Measurements from ENCODE around the gene RPUSD4.
A peak's percentile ranks its signal among the peaks of the same experiment; 100 is the strongest.

RPUSD4 gene

GRCh38 chr11:126246636-126247035 is 35.2 kb upstream of the RPUSD4 start:
- no peak overlapping the region for H3K4me3 ChIP-seq (ENCODE audit: low read length)
- no peak for DNase-seq (ENCODE audit: low read depth)
- no peak for TF ChIP-seq CTCF (IDR thresholded peaks at IDR 0.05; ENCODE audit: insufficient read depth, low read depth, low read length, missing control alignments)

- no peak for TF ChIP-seq CTCF (IDR thresholded peaks at IDR 0.05; ENCODE audit: insufficient read depth, low read depth, low read length, missing control alignments)
- H3K4me3 ChIP-seq (ENCODE audit: low read length) = no peak overlapping the region
- peak; percentile 45 for DNase-seq (ENCODE audit: low read depth)
Measured at GRCh38 chr11:126233391-126233790, 21.9 kb upstream of the RPUSD4 start.

- TF ChIP-seq CTCF (IDR thresholded peaks at IDR 0.05; ENCODE audit: insufficient read depth, low read depth, low read length, missing control alignments) = no peak
- no peak overlapping the region for H3K4me3 ChIP-seq (ENCODE audit: low read length)
- DNase-seq (ENCODE audit: low read depth) = no peak
Measured at GRCh38 chr11:126232683-126233082, 21.2 kb upstream of the RPUSD4 start.

- no peak for DNase-seq (ENCODE audit: low read depth)
- H3K4me3 ChIP-seq (ENCODE audit: low read length) = no peak overlapping the region
- TF ChIP-seq CTCF (IDR thresholded peaks at IDR 0.05; ENCODE audit: insufficient read depth, low read depth, low read length, missing control alignments) = no peak
Measured at GRCh38 chr11:126231725-126232459, 20.4 kb upstream of the RPUSD4 start.

DNA sequence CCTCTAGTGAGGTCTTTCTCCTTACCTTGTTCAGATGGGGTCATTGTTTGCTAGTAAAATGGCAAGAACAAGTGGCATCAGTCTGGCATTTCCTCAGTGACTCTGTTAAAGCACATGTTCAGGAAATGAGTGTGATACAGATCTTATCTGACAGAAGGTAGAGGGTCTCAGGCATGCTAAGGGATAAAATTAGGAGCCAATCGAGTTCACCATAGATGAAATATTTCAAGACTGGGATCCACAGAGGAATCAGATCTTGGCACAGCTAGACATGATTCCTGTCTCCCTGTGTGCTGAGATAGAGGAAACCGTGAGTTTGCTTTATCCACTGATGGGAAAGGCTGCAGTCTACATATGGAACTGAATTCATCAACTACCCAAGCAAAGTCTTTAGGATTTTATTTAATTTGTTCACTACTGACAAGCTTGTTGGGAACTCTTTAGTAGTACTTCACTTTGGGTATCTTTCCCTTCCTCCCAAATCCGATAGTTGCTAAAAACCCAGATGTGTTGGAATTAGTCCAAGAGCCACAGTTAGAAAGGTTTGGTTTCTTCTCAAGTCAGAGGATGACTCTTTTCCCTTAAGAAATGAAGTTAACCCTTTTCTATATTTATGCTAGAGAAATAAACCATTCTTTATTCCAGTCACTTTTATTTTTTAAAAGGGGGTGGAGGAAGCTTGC is 18.5 kb upstream of the RPUSD4 start:
- no peak for TF ChIP-seq CTCF (IDR thresholded peaks at IDR 0.05; ENCODE audit: insufficient read depth, low read depth, low read length, missing control alignments)
- no peak overlapping the region for H3K4me3 ChIP-seq (ENCODE audit: low read length)
- no peak for DNase-seq (ENCODE audit: low read depth)

DNA sequence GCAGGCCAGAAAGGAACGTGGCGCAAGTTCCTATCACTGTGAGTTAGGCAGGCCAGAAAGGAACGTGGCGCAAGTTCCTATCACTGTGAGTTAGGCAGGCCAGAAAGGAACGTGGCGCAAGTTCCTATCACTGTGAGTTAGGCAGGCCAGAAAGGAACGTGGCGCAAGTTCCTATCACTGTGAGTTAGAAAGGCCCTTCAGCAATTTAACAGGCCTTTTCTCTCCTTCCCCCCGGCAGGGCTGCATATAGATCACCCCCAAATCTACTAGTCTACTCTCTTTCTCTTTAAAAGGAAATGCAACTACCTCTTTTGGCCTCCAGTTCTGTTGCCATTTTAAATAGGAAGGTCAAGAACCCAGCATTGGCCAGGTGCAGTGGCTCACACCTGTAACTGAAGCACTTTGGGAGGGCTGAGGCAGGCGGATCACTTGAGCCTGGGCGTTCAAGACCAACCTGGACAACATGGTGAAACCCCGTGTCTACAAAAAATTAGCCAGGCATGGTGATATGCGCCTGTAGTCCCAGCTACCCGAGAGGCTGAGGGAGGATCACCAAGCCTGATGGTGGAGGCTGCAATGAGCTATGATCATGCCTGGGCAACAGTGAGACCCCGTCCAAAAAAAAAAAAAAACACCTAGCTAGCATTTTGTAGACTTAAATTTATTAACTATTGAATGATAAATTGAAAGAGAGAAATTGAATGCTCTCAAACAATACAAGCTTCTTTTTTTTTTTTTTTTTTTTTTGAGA is 15.1 kb upstream of the RPUSD4 start:
- H3K4me3 ChIP-seq (ENCODE audit: low read length) = no peak overlapping the region
- TF ChIP-seq CTCF (IDR thresholded peaks at IDR 0.05; ENCODE audit: insufficient read depth, low read depth, low read length, missing control alignments) = no peak
- DNase-seq (ENCODE audit: low read depth) = no peak

Data from epithelial cell of esophagus (primary cell).